GM18858 (cell line): Measurements from ENCODE around the gene TPRG1L.

Source experiments
- ATAC-seq: cut with Tn5 transposase; IDR thresholded peaks from one replicate; pipeline ENCODE4 v1.9.1; 2021; ENCODE audit not compliant: unreplicated experiment

The TPRG1L gene

GRCh38 chr1:3641816-3642215, 17.0 kb downstream of the TPRG1L start:
- no peak for ATAC-seq

GRCh38 chr1:3642919-3643675, 18.3 kb downstream of the TPRG1L start:
- no peak for ATAC-seq

GRCh38 chr1:3644273-3644672, 19.5 kb downstream of the TPRG1L start:
- ATAC-seq, result no peak

- no peak for ATAC-seq
Observed at GRCh38 chr1:3645247-3645646, 20.4 kb downstream of the TPRG1L start.

GRCh38 chr1:3645666-3646355, 21.0 kb downstream of the TPRG1L start:
- no peak for ATAC-seq

GRCh38 chr1:3646596-3646995, 21.8 kb downstream of the TPRG1L start:
- ATAC-seq, result no peak

GRCh38 chr1:3649342-3650247, 24.8 kb downstream of the TPRG1L start, which contains the start of gene WRAP73:
TSS of gene WRAP73 (minus strand) at chr1:3650103. CDS start at chr1:3649999, 104 bp downstream.
- ATAC-seq, result peak; percentile 85

- no peak for ATAC-seq
Observed at GRCh38 chr1:3650248-3651025, 25.6 kb downstream of the TPRG1L start.

- ATAC-seq, result no peak
Observed at GRCh38 chr1:3651026-3651929, 26.5 kb downstream of the TPRG1L start.

- ATAC-seq, result no peak
Observed at GRCh38 chr1:3651930-3652547, 27.2 kb downstream of the TPRG1L start, which contains the start of gene TP73. TSS of gene TP73 (plus strand) at chr1:3652516. CDS start at chr1:3682366, 29,850 bp downstream.

GRCh38 chr1:3652548-3653285, 27.9 kb downstream of the TPRG1L start:
- ATAC-seq, result no peak

- no peak for ATAC-seq
Observed at GRCh38 chr1:3653286-3653618, 28.4 kb downstream of the TPRG1L start.

- ATAC-seq, result no peak
Observed at GRCh38 chr1:3654549-3655281, 29.9 kb downstream of the TPRG1L start.

- ATAC-seq, result peak; percentile 57
Observed at GRCh38 chr1:3656450-3657095, 31.8 kb downstream of the TPRG1L start.

GRCh38 chr1:3657096-3657475, 32.3 kb downstream of the TPRG1L start:
- peak; percentile 12 for ATAC-seq

- ATAC-seq, result no peak
Observed at GRCh38 chr1:3657578-3658230, 32.9 kb downstream of the TPRG1L start.

GRCh38 chr1:3658231-3658615, 33.4 kb downstream of the TPRG1L start:
- no peak for ATAC-seq
